ENCODE results near the gene ANO4. TPM values are rescaled to one million over a fixed set of nuclear protein-coding genes. Genes with fewer than 3 reads are reported as not detected.

Gene ANO4
- total RNA-seq, 1 donor from 2014 or later: 5.7 TPM

- H3K4me1 Mint-ChIP-seq: peaks cover 1% of the 10 kb centered on the region
- H3K36me3 Mint-ChIP-seq: no peaks in the 10 kb centered on the region
- peaks cover 5% of the 10 kb centered on the region for H3K9me3 Mint-ChIP-seq
- TF ChIP-seq CTCF (IDR thresholded peaks at IDR 0.05; ENCODE audit: unreplicated experiment): peak; percentile 54
- H3K27me3 Mint-ChIP-seq (ENCODE audit: low read depth): no peaks in the 10 kb centered on the region
- H3K4me3 Mint-ChIP-seq: no peak overlapping the region
- no peak overlapping the region for H3K27ac Mint-ChIP-seq
- DNase-seq (ENCODE audit: low spot score in 2 of 2, unreplicated experiment in 2 of 2): no peak
Measured at GRCh38 chr12:100993916-100994450, 199.4 kb downstream of the ANO4 start.

- Mint-ChIP-seq H3K36me3 (no peaks in the 10 kb centered on the region), H3K9me3 (no peaks in the 10 kb centered on the region), H3K27me3 (ENCODE audit: low read depth) (no peaks in the 10 kb centered on the region), H3K4me3 (no peak overlapping the region), H3K4me1 (no peaks in the 10 kb centered on the region), H3K27ac (no peak overlapping the region)
- TF ChIP-seq CTCF (IDR thresholded peaks at IDR 0.05; ENCODE audit: unreplicated experiment): no peak
- no peak for DNase-seq (ENCODE audit: low spot score in 2 of 2, unreplicated experiment in 2 of 2)
Measured at GRCh38 chr12:100995201-100995600, 200.6 kb downstream of the ANO4 start.

GRCh38 chr12:100995771-100996170 lies 201.2 kb downstream of the ANO4 start:
- H3K27ac Mint-ChIP-seq: no peak overlapping the region
- no peaks in the 10 kb centered on the region for H3K36me3 Mint-ChIP-seq
- TF ChIP-seq CTCF (IDR thresholded peaks at IDR 0.05; ENCODE audit: unreplicated experiment): no peak
- no peak for DNase-seq (ENCODE audit: low spot score in 2 of 2, unreplicated experiment in 2 of 2)
- H3K27me3 Mint-ChIP-seq (ENCODE audit: low read depth): no peaks in the 10 kb centered on the region
- no peaks in the 10 kb centered on the region for H3K9me3 Mint-ChIP-seq
- no peak overlapping the region for H3K4me3 Mint-ChIP-seq
- H3K4me1 Mint-ChIP-seq: no peaks in the 10 kb centered on the region

- Mint-ChIP-seq H3K9me3 (no peaks in the 10 kb centered on the region), H3K27me3 (ENCODE audit: low read depth) (no peaks in the 10 kb centered on the region), H3K4me3 (no peak overlapping the region), H3K4me1 (peaks cover 2% of the 10 kb centered on the region), H3K36me3 (no peaks in the 10 kb centered on the region), H3K27ac (no peak overlapping the region)
- DNase-seq (ENCODE audit: low spot score in 2 of 2, unreplicated experiment in 2 of 2): no peak
- TF ChIP-seq CTCF (IDR thresholded peaks at IDR 0.05; ENCODE audit: unreplicated experiment): no peak
Measured at GRCh38 chr12:101001669-101002068, 207.1 kb downstream of the ANO4 start.

GRCh38 chr12:101002696-101003419 lies 208.3 kb downstream of the ANO4 start:
- no peak for DNase-seq (ENCODE audit: low spot score in 2 of 2, unreplicated experiment in 2 of 2)
- Mint-ChIP-seq H3K27me3 (ENCODE audit: low read depth) (no peaks in the 10 kb centered on the region), H3K36me3 (no peaks in the 10 kb centered on the region), H3K27ac (no peak overlapping the region), H3K4me3 (no peak overlapping the region), H3K9me3 (no peaks in the 10 kb centered on the region), H3K4me1 (peaks cover 2% of the 10 kb centered on the region)
- TF ChIP-seq CTCF (IDR thresholded peaks at IDR 0.05; ENCODE audit: unreplicated experiment): no peak

Data from mesothelial cell of epicardium (in vitro differentiated cells).